B cell (primary cell): ENCODE data around the gene ULK4.

Experiments
- EZH2 ChIP-seq: IDR thresholded peaks from 2 replicates; pipeline ENCODE4 v1.6.1; 2012; ENCODE audit warnings: borderline replicate concordance, low read depth, mild to moderate bottlenecking, moderate library complexity, low read length; ENCODE audit not compliant: insufficient read depth, poor library complexity, severe bottlenecking
- TF ChIP-seq, protein P1 (sequence below): fragments of 200-600 bp; IDR thresholded peaks from one replicate; pipeline ENCODE4 v1.8.0; 2022; ENCODE audit warnings: antibody characterized with exemption, mild to moderate bottlenecking

DNA sequence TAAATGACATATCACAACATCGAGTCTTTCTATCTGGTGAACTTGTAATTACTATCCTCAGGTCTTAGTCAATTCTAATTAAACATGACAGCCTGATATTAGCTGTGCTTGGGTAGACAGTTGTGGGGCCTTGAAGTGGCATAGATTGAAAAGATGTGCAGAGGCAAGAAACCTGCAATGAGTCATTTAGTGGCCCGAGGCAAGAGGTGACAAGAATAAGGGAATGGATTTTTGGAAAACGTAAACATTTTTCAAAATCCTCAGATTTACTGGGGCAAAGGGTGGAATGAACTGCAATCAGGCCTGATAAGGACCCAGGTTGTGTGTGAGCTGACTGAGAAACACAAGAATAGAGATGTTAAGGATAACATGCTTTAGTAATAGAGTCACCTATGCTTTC is 29.5 kb upstream of the ULK4 start:
- TF ChIP-seq, protein P1, sequence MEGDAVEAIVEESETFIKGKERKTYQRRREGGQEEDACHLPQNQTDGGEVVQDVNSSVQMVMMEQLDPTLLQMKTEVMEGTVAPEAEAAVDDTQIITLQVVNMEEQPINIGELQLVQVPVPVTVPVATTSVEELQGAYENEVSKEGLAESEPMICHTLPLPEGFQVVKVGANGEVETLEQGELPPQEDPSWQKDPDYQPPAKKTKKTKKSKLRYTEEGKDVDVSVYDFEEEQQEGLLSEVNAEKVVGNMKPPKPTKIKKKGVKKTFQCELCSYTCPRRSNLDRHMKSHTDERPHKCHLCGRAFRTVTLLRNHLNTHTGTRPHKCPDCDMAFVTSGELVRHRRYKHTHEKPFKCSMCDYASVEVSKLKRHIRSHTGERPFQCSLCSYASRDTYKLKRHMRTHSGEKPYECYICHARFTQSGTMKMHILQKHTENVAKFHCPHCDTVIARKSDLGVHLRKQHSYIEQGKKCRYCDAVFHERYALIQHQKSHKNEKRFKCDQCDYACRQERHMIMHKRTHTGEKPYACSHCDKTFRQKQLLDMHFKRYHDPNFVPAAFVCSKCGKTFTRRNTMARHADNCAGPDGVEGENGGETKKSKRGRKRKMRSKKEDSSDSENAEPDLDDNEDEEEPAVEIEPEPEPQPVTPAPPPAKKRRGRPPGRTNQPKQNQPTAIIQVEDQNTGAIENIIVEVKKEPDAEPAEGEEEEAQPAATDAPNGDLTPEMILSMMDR: no peak
- TF ChIP-seq EZH2: no peak
